Stomach smooth muscle (tissue), 2 donors: Measurements from ENCODE around the gene GRM4.

ENCODE experiments used
- H3K27ac ChIP-seq: one replicate; pipeline ENCODE4 v1.7.0; 2013; ENCODE audit warnings: mild to moderate bottlenecking, low read length, inconsistent platforms
- H3K27me3 ChIP-seq, 2 donors: one replicate each; pipeline ENCODE4 v1.7.0; 2013; ENCODE audit warnings: low read length in 2 of 2; ENCODE audit not compliant: insufficient read depth in 2 of 2, control insufficient read depth in 1 of 2
- H3K36me3 ChIP-seq, 2 donors: one replicate each; pipeline ENCODE4 v1.7.0; 2013; ENCODE audit warnings: low read length in 2 of 2; ENCODE audit not compliant: control insufficient read depth in 2 of 2, insufficient read depth in 2 of 2
- H3K4me1 ChIP-seq: one replicate; pipeline ENCODE4 v1.7.0; 2013; ENCODE audit warnings: low read length; ENCODE audit not compliant: control insufficient read depth, insufficient read depth
- H3K4me3 ChIP-seq, 2 donors: one replicate each; pipeline ENCODE4 v1.7.0; 2013; ENCODE audit warnings: low read length in 2 of 2
- H3K9ac ChIP-seq, 2 donors: one replicate each; pipeline ENCODE4 v1.7.0; 2013; ENCODE audit warnings: low read length in 2 of 2, mild to moderate bottlenecking in 1 of 2
- H3K9me3 ChIP-seq, 2 donors: one replicate each; pipeline ENCODE4 v1.7.0; 2013; ENCODE audit warnings: low read length in 2 of 2; ENCODE audit not compliant: control insufficient read depth in 2 of 2
- donor health status: healthy.
- donor health status: Pancreatic carcinoma.

Gene GRM4

GRCh38 chr6:34082864-34083626 is 62.8 kb downstream of the GRM4 start:
- no peaks in the 10 kb centered on the region for H3K4me1 ChIP-seq
- no peak overlapping the region for H3K27ac ChIP-seq
- no peak overlapping the region for H3K4me3 ChIP-seq
- peaks cover 2 to 4% of the 10 kb centered on the region in 2 donors for H3K27me3 ChIP-seq
- H3K9me3 ChIP-seq = no peaks in the 10 kb centered on the region
- H3K36me3 ChIP-seq = no peaks in the 10 kb centered on the region
- H3K9ac ChIP-seq = no peak overlapping the region

DNA sequence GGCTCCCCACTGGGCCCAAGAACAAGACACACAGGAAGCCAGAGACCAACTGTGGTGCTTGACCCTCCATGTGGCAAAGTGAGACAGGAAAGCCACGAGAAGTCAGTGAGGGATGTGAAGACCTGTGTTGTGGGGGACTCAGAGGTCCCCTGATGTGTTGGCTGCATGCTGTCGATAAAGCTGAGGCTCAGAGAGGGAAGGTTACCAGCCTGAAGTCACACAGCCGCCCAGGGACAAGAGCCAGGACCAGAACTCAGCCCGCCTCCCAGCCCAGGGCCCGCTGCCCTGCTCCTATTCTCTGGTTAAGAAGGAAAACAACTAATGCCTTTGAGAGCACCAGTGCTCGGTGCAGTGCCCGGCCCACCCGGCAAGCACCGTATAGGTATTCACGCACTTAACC is 63.5 kb downstream of the GRM4 start:
- Histone ChIP-seq H3K9ac (no peak overlapping the region), H3K4me1 (no peaks in the 10 kb centered on the region), H3K36me3 (no peaks in the 10 kb centered on the region), H3K9me3 (no peaks in the 10 kb centered on the region), H3K4me3 (no peak overlapping the region), H3K27ac (no peak overlapping the region), H3K27me3 (peaks cover 2 to 4% of the 10 kb centered on the region in 2 donors)

DNA sequence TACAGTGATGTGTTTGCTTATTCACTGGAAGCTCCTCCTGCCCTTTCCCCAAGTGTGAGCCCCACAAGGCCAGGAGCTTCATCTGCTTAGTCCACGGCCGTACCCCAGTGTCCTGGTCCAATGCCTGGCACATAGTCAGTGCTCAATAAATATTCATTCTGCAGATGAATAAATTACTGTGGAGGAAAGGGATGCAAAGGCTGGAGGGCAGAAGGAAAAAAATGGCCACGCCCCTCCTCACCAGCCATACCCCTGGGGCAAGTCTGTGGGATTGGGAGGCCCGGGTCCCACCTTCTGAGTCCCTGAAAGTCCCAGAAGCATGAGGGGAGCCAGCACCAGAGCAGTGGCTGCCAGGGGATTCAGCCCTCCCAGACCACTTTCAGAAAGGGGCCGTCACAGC is 65.5 kb downstream of the GRM4 start:
- Histone ChIP-seq H3K4me1 (no peaks in the 10 kb centered on the region), H3K27me3 (peaks cover 2 to 4% of the 10 kb centered on the region in 2 donors), H3K36me3 (no peaks in the 10 kb centered on the region), H3K9ac (no peak overlapping the region), H3K9me3 (no peaks in the 10 kb centered on the region), H3K4me3 (no peak overlapping the region), H3K27ac (no peak overlapping the region)

DNA sequence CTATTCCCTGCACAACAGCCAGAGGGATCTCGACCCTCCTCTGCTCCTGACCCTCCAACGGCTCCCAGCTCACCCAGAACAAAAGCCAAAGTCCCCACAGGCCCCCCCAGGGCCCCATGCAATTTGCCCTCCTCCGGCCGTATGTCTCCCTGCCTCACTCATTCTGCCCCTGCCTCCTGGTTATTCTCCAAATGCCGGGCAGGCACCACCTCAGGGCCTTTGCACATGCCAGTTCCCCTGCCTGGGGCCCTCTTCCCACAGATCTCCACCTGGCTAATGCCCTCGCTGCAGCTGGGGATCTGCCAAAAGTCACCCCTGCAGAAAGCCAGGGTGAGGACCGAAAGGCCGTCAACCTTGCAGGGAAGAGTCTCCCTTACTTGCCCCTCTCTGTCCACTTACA is 66.0 kb downstream of the GRM4 start:
- H3K9me3 ChIP-seq = no peaks in the 10 kb centered on the region
- no peak overlapping the region for H3K9ac ChIP-seq
- no peak overlapping the region for H3K4me3 ChIP-seq
- H3K36me3 ChIP-seq = no peaks in the 10 kb centered on the region
- no peak overlapping the region for H3K27ac ChIP-seq
- peaks cover 2 to 4% of the 10 kb centered on the region in 2 donors for H3K27me3 ChIP-seq
- no peaks in the 10 kb centered on the region for H3K4me1 ChIP-seq

- Histone ChIP-seq H3K27me3 (peaks cover 4 to 15% of the 10 kb centered on the region in 2 donors), H3K9me3 (no peaks in the 10 kb centered on the region), H3K9ac (no peak overlapping the region), H3K4me1 (no peaks in the 10 kb centered on the region), H3K36me3 (no peaks in the 10 kb centered on the region), H3K4me3 (no peak overlapping the region), H3K27ac (no peak overlapping the region)
These were observed 70.0 kb downstream of the GRM4 start for GRCh38 chr6:34075906-34076305.

DNA sequence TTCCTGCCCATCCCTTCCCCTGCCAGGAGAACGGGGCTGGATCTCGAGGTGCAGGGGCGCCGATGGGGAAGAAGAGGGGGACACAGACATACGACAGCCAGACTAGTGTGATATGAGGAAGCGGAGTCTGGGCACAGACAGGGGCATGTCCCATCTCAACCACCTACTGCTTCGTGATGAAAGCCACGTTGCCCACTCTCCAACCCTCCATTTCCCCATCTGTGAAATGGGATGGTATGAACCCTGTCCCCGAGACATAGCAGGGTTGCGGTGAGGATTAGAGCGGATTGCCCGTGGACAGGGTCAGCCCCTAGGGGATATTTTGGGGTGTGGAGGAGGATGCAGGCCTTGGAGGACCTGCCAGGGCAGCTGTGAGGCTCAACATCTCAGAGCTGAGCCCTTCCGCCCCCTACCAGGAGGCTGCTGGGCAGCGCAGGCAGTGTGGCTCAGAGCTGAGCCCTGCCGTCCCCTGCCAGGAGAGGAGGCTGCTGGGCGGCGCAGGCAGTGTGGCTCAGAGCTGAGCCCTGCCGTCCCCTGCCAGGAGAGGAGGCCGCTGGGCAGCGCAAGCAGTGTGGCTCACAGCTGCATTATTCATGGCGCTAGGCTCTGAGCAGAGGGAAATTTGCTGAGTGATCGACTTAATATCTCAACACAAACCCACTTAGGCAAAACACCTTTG is 71.7 kb downstream of the GRM4 start:
- Histone ChIP-seq H3K9ac (no peak overlapping the region), H3K4me1 (no peaks in the 10 kb centered on the region), H3K27me3 (peaks cover 3 to 16% of the 10 kb centered on the region in 2 donors)

GRCh38 chr6:34073540-34073939 is 72.3 kb downstream of the GRM4 start:
- Histone ChIP-seq H3K9ac (no peak overlapping the region), H3K27me3 (peaks cover 0 to 14% of the 10 kb centered on the region in 2 donors), H3K4me1 (no peaks in the 10 kb centered on the region), H3K27ac (no peak overlapping the region), H3K9me3 (no peaks in the 10 kb centered on the region), H3K4me3 (no peak overlapping the region), H3K36me3 (no peaks in the 10 kb centered on the region)

More for the DNA sequence above, 71.7 kb downstream of the GRM4 start:
- no peak overlapping the region for H3K27ac ChIP-seq
- H3K9me3 ChIP-seq = no peaks in the 10 kb centered on the region
- H3K4me3 ChIP-seq = no peak overlapping the region
- H3K36me3 ChIP-seq = no peaks in the 10 kb centered on the region

DNA sequence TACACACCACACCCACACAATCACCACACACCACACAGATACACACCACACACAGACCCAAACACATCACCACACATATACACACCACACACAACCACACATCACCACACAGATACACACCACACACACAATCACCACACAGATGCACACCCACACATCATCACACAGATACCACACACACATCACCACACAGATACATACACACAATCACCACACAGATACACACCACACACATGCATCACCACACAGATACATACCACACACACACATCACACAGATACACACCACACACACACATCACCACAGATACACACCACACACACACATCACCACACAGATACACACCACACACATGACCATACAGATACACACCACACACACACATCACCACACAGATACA is 73.2 kb downstream of the GRM4 start:
- no peaks in the 10 kb centered on the region for H3K36me3 ChIP-seq
- H3K4me1 ChIP-seq = no peaks in the 10 kb centered on the region
- peaks cover 0 to 19% of the 10 kb centered on the region in 2 donors for H3K27me3 ChIP-seq
- no peak overlapping the region for H3K9ac ChIP-seq
- no peaks in the 10 kb centered on the region for H3K9me3 ChIP-seq
- H3K27ac ChIP-seq = no peak overlapping the region
- no peak overlapping the region for H3K4me3 ChIP-seq

GRCh38 chr6:34071884-34072379 is 74.0 kb downstream of the GRM4 start:
- Histone ChIP-seq H3K27me3 (peaks cover 2 to 19% of the 10 kb centered on the region in 2 donors), H3K4me3 (no peak overlapping the region), H3K9me3 (no peaks in the 10 kb centered on the region), H3K36me3 (no peaks in the 10 kb centered on the region), H3K27ac (no peak overlapping the region), H3K9ac (no peak overlapping the region), H3K4me1 (no peaks in the 10 kb centered on the region)

- peaks cover 2 to 20% of the 10 kb centered on the region in 2 donors for H3K27me3 ChIP-seq
- H3K4me1 ChIP-seq = no peaks in the 10 kb centered on the region
- H3K9ac ChIP-seq = no peak overlapping the region
- no peaks in the 10 kb centered on the region for H3K9me3 ChIP-seq
- H3K36me3 ChIP-seq = no peaks in the 10 kb centered on the region
- H3K27ac ChIP-seq = no peak overlapping the region
- H3K4me3 ChIP-seq = no peak overlapping the region
These were observed 74.6 kb downstream of the GRM4 start for GRCh38 chr6:34071136-34071883.
